Uterus (tissue), 2 donors: ENCODE data around the gene SLC16A14.

Source experiments
- POLR2A ChIP-seq, 2 donors: fragments of 450-650 bp; IDR thresholded peaks; one replicate each; pipeline ENCODE4 v1.6.1; 2016; ENCODE audit warnings: antibody characterized with exemption in 2 of 2, mild to moderate bottlenecking in 1 of 2, moderate library complexity in 1 of 2
- TF ChIP-seq, protein P1 (sequence below), 4 experiments: fragments of 200-600 bp in 2 of 4; fragments of 450-650 bp in 2 of 4; sonication (generic) in 2 of 4; IDR thresholded peaks; one replicate each; pipeline ENCODE4 v1.5.1; 2016 to 2019; ENCODE audit warnings: antibody characterized with exemption in 4 of 4, mild to moderate bottlenecking in 2 of 4, moderate library complexity in 1 of 4

DNA sequence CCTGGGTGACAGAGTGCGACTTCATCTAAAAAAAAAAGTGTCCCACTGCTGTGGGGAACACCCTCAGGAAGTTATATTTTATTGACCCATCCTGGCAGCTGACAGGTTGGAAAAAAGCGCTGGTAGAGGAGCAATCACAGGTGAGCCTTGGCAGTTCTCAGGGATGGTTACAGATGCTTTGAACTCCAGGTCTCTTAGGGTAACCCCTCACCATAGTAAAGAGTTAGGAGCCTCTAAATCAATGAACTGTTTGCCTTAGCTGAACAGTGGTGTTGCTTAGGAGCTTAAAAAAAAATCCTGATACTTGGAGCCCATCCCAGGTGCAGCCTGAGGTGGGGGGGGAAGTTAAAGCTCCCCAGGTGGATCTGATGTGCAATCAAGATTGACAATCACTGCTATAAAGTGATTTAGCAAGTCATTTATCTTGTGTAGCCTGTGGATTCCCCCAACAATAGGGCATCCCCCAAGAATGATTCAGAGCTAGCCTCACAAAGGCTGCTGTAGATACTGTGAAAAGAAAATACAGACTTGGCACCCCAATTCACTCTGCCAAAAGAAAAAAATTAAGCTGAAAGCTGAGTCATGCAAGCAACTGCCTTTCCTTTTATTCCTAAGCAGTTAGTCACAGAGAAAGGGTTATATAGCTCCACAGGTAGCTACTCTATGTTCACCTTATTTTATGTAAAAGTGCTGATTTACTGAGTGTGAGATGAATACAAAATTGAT lies 14.8 kb downstream of the SLC16A14 start:
- TF ChIP-seq, protein P1, sequence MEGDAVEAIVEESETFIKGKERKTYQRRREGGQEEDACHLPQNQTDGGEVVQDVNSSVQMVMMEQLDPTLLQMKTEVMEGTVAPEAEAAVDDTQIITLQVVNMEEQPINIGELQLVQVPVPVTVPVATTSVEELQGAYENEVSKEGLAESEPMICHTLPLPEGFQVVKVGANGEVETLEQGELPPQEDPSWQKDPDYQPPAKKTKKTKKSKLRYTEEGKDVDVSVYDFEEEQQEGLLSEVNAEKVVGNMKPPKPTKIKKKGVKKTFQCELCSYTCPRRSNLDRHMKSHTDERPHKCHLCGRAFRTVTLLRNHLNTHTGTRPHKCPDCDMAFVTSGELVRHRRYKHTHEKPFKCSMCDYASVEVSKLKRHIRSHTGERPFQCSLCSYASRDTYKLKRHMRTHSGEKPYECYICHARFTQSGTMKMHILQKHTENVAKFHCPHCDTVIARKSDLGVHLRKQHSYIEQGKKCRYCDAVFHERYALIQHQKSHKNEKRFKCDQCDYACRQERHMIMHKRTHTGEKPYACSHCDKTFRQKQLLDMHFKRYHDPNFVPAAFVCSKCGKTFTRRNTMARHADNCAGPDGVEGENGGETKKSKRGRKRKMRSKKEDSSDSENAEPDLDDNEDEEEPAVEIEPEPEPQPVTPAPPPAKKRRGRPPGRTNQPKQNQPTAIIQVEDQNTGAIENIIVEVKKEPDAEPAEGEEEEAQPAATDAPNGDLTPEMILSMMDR (IDR thresholded peaks at IDR 0.05), result no peak
- no peak for TF ChIP-seq POLR2A (IDR thresholded peaks at IDR 0.05)
